G401.6 (cell line): Measurements from ENCODE around the gene SEC61B.

Source experiments
- FAIRE-seq: peaks from 2 replicates; lab custom pipeline; 2012; peaks lifted over from hg19 to GRCh38; lab: Jason Lieb, UNC

Gene SEC61B

DNA sequence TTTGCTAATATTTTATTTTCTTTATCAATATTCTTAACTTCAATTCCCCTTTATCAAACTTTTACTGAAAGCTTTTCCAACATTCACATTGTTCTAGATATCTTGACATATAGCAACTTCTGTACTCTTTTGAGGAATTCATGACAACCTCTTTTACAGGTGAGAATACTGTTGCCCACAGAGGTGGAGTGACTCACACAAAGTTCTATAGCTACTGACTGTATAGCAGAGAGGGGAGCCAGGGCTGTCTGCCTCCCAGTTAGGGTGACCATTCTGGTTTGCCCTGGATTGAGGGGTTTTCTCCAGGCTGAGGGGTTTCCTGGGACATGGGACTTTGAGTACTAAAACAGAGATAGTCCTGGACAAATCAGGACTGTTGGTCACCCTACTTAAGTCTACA lies 16.2 kb downstream of the SEC61B start:
- no peak for FAIRE-seq

DNA sequence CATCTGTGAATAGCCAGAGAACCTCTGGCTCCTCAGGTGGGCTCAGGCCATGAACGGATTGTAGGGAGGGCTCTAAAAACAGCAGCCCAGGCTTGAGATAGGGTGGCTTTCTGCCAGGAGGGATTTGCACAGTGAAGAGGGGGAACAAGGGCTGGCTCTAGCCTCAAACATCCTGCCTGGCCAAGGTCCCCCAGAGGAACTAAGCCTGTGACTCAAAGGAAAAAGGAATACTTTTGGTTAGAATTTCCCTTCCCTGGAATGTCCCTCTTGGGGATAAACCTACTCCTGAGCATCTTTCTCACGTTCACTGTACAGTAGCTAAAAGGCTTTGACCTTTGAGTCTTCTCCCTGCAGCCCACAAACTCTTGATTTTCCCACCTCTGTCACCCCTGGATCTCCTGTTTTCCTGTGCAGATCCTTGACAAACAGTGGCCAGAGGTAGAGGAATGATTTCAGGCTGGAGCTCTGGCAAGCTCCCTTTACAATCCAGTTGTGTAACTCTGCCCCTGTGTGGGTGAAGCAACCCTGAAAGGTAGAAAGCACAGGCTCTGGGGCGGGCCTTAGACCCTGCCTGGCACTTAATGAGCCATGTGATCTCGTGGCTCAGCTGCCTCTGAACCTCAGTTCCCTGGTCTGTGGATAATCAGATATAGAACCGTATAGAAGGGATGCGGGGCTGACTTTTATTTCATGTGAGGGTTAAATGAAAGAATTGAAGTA lies 17.4 kb downstream of the SEC61B start:
- no peak for FAIRE-seq

DNA sequence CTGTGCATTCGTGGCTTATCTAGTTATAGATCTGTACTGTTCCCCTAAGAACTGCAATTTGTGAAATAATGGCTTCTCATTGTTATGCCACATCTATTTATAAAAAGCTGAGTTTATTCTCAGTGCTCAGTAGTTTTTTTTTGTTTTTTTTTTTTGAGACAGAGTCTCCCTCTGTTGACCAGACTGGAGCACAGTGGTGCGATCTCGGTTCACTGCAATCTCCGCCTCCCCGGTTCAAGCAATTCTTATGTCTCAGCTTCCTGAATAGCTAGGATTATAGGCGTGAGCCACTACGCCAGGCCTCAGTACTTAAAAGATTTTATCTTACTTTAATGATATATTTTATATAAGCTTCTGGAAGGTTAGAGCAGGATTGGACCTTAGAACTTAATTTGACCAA lies 19.0 kb downstream of the SEC61B start:
- FAIRE-seq = no peak

DNA sequence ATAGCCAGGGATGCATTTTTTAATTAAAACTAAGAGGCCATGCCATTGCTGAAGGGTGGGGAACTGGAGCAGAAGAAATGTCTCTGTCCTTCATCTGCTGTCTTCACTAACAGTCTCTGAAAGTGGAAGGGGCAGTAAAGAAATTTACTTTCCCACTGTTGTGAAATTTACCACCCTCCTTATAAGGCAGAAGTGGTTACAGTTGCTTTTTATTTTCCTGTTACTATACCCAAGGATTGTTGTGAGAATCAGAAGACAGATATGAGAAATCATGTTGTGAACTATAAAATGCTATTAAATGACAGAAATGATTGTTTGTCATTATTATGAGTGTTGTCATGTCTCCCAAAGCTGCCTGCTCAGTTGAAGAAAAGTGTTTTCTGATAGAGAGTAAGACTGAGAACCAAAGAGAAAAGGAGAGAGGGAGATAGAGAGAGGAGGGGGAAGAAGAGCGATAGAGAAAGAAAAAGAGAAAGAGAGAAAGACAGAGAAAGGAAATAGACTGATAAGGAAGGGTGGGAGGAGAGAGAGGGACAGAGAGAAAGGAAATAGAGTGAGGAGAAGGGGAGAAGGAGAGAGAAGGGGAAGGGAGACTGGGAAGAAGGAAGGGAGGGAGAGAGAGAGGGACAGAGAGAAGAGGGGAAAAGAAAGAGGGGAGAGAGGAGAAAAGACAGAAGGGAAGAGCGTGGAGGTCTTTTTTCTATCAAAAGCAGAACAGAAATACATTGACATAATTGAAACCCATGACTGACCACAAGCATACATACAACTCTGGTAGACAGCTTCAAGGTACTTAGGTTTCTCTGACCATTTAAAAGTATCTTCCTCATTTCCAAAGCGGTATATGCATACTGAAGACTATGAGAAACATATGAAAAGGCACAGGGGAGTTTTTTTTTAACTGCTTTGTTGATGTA lies 22.5 kb downstream of the SEC61B start:
- FAIRE-seq = no peak

DNA sequence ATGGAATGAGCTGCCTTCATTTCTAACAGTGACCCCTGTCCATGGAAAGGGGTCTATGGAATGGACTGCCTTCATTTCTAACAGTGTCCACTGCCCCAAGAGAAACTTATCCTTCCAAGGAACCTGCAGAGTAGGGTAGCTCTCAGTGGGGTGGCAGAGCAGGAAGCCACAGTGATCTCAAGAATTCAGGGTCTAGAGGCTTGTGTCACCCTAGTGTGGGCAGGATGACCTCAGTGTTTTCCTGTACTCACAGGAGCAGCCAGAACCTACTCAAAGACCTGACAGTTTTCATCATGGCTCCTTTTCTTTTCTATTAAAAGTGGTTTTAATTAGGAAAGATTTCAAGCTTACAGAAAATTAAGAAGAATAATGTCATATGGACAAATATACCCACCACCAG lies 27.5 kb downstream of the SEC61B start:
- FAIRE-seq = no peak

DNA sequence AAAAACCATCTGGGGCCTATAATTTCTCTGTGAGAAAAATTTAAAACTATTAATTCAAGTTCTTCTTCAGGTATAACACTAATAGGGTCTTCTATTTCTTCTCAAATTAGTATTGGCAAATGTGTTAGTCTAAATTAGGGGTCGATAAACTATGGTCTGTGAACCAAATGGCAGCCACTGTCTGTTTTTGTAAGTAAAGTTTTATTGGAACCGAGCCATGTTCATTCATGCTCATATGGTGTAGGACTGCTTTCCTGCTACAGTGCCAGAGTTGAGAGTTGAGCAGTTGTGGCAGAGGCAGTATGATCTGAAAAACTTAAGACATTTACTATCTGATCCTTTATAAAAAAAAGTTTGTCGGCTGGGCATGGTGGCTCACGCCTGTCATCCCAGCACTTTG lies 29.1 kb downstream of the SEC61B start:
- FAIRE-seq = no peak

DNA sequence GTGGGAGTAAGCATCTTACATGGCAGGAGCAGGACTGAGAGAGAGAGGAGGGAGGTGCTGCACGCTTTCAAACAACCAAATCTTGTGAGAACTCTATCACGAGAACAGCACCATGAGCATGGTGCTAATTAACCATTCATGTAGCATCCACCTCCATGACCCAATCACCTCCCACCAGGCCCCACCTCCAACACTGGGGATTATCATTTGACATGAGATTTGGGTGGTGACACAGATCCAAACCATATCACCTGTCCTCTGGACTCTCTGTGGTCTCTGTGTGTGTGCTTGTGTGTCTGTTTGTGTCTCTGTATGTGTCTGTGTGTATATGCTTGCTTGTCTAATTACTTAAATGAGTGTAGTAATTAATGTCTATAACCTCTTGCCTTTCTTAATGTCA lies 31.1 kb downstream of the SEC61B start:
- no peak for FAIRE-seq

DNA sequence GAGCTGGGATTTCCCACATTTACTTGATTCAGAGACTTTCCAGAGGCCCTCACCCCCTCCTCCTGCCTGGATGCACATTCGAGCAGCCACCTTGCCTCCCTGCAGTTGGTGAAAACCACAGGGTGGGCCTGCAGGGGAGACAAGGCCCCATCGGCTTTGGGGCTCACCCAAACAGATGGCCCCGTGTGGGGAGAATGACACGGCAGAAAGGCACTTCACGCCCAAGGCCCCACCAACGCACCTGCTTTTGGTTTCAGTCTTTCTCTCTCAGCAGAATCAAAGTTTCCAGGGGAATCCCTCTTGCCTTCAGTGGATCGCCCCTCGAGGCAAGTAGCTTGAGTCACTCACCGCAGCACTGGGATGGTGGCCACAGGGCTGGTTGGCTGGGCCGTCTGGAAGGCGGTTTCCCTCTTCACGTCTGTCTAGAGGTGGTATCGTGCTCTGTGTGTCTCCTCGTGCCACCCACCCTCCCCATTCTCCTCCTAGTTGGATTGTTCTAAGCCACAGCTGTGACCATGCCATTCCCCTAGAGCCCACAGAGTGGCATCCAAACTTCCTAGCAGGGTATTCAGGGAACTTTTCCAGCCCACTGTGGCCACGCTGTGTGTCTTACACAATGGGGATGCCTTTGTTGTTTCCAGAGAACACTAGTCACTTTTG lies 31.8 kb downstream of the SEC61B start:
- no peak for FAIRE-seq

DNA sequence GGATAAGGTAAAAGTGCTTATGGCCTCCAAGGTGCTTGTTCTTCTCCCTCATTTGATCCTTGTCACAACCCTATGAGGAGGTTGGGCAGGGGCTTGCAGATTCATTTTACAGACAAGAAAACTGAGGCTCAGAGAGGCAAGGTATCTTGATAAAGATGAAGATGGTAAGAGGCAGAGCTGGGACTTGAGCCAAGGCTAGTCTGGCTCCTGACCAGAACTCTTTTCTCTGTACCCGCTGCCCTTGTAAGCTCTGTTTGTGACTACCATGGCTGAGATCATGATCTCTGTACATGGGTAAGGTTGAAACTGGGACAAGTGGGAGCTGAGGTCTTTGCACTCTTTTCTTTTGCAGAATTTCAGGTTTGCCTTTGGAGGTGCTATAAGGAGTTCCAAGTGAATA lies 33.6 kb downstream of the SEC61B start:
- FAIRE-seq = no peak

DNA sequence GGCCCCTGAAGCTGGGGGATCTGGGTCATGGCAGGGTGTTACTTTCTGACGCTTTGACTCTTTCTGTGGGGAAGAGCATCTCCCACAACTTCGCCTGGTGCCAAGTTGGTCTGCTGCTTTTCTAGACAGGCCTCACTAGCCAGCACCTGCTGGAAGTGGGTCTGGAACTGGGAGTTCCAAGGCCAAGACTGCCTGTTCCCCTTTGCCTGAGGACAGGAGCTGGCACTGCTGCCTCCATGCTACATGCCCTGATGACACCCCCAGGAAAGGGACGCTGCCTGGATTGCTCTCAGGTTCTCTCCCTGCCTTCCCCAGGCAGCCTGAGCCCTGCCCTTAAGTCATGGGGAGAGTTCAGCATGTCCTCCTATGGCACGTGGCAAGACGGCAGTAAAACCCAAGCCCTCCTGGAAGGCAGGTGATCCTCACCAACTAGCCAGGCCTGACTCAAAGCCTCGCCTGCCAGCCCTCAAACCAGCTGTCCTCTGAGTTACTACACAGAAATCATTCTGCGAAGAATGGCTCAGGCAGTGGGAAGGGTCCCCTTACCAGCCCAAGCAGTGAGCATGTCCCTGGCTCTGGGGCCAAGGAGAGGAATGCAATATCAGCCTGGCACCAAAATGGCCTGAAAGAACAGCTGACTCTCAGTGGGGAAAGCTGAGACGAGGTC lies 35.8 kb downstream of the SEC61B start:
- no peak for FAIRE-seq

DNA sequence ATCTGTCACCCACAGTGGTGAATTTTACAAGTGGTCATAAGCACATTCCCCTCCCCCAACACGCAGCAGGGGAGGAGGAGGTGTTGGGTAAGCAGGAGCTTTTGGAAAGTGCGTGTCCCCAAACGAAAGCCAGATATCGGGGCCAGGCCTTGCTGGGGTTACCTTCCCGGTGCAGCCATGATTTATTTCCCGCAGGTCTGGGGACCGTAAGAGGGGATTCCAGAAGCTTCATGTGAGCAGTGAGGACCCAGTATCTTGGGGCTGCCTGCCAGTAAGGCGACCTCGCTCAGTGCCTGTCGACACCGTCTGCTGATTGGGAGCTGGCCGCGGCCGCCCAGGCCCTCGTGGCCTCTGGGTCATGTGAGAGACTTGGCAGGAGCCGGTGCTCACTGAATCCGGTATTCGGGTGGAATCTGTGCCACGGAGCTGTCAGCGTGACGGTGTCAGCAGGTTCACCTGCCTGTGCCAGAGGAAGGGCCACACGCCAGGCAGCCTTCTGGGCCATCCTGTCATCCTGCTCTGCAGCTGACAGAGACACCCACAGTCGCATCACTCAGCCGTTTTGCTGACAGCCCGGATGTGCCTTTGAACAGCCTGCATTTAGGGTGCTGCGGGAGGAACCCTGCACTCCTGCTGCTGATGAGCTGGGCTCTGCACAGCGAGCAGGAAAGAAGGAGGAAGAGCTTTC lies 37.3 kb downstream of the SEC61B start:
- FAIRE-seq = no peak

DNA sequence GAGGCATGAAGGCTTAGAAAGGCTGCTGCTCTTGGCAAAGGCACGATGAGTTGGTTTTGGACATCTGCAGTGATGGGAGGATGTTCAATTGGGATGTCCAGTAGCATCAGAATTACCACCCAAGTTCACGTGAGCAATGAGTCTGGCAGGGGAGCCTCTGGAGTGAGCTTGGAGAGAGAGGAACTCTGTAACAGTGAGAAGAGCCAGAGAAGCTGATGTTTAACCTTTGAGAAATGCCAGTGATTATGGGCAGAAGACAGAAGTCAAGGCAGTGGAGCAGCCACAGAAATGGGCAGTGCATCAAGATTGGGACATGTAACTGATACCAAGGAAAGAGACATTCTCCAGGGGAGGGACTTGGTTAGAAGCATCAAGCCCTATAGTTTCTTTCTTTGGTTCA lies 39.8 kb downstream of the SEC61B start:
- FAIRE-seq = no peak

DNA sequence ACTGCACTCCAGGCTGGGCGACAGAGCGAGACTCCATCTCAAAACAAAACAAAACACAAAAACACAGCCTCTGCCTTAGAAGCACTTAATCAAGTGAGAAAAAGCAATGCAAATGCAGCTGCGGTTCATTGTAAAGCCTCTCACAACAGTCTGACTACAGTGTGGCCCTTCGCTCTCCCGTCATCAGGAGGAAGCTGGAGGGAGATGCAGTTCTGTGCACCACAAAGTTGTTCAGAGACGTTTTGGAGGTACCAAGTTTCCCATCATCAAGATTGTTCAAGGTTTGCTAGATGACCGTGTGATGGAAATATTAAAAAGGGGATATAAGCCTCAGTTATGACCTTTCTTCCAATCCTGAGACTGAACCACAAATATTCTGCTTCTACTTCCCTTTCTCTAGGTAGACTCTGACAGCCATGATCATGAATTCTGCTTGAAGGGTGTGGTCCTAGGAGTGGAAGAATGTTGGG lies 40.9 kb downstream of the SEC61B start:
- no peak for FAIRE-seq

DNA sequence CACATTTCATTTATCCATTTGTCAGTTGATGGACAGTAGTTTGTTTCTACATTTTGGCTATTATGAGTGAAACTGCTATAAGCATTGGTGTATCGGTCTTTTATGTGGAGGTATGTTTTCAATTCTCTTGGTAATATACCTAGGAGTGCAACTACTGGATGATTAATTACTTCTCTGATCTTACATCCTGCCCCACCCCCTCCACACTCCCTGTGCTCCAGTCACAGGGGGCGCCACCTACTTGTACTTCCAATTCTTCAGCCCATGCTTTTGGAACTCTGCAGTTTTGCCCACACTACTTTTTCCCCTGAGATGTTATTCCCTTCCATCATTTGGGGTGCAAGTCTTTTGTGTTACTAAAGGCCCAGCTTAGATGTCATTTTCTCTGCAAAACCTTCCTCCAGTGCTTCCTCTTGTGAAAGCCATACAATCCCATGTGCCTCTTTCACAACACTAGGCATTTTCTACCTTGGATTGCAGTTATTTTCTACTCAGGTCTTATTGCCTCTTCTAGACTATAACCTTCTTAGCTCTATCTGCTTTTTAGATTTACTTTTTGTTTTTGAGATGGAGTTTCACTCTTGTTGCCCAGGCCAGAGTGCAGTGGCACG lies 42.1 kb downstream of the SEC61B start:
- no peak for FAIRE-seq

DNA sequence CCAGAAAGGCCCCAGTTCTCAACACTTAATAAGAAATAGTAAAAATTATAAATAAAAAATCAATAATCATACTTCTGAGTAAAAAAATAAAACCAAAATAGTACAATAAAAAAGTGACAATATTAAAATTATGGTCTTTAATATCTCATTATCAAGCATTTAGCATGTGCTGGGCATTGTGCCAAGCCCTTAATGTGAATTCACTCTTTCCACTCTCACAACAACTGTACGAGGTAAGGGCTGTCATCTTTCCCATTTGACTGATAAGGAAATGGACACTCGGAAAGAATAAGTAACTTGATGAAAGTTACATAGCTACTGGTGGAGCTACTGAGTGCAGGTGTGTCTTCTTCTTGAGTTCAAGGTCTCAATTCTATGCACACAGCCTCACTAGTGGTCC lies 43.6 kb downstream of the SEC61B start:
- FAIRE-seq = no peak

DNA sequence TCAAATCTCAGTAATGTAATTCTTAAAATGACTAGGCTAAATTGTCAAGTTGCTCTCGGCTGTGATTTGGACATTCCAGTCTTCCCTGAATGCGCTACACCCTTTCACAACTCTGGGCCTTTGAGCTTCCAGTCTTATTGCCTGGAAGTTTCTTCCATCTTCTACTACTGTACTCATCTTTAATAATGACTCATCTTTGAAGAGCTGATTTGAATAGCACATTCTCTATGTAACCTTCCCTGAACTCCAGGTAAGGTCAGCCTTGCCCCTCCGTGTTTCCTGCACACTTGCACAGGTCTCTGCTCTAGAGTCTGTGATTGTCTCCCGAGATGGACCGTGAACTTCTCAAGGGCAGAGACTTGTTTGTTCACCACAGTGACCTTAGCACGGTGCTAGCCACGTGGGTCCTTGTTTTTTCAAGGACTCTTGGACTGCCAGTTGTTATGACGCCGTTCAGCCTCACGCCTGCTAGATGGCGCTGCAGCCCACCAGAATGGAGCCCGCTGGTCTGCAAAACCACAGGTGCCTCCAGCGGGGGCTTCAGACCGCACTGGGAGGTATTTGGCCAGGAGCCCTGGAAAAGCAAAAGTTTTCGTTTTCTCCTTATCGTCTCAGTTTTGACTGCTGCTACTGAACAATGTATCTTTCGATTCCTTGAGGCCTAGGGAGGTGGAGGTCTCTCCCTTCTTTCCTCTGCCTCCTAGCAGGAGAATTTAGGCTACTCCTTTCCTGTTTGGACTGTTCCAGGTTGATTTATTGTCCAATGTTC lies 44.4 kb downstream of the SEC61B start:
- FAIRE-seq = no peak

DNA sequence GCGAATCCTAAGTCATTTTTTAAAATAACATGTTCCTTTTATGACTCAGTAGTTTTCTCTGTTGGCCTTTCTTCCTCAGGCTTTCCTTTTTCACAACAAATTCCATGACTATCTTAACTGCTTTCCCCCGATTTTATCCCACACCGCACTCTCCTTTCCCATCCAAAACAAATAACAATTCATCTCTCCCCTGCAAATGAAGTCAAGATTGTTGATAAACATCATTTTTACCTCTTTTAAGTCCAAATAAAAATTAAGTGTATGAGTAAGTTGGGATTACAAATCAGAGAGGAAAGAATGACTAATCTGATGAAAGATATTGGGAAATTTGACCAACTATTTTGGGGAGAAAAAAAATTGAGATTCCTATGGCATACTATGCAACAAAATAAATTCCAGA lies 47.3 kb downstream of the SEC61B start:
- FAIRE-seq = no peak

DNA sequence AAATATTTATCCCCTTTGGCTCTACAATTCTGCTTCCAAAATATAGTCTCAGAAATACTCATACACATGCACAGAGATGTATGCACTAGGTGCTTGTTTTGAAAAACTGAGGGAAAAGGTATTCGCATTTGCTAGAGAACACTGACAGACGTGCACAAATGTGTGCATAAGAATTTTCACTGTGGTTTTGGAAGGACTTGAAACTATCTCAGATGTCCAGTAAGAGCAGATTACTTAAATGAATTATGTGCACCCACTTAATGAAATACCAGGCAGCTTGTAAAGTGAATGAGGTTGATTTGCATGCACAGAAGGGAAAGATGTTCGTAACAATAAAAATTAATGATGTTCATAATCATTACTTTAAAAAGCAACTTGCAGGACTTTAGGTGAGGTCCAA lies 48.4 kb downstream of the SEC61B start:
- no peak for FAIRE-seq

DNA sequence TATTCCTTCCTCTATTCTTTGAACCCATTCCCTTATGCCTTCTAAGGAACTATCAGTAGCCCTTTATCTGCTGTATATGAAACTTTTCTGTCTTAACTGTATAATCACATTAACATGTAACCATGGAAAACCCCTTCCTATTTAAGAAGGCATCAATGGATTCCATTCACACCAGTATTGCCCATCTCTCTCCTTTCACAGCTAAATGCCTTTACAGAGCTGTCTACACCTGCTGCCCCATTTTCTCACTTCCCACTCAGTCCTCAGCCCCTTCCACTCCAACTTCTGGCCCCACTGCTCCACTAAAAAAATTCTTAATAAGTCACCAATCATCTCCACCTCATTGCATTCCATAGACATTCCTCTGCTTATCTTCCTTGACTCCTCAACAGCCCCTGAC lies 50.8 kb downstream of the SEC61B start:
- no peak for FAIRE-seq

DNA sequence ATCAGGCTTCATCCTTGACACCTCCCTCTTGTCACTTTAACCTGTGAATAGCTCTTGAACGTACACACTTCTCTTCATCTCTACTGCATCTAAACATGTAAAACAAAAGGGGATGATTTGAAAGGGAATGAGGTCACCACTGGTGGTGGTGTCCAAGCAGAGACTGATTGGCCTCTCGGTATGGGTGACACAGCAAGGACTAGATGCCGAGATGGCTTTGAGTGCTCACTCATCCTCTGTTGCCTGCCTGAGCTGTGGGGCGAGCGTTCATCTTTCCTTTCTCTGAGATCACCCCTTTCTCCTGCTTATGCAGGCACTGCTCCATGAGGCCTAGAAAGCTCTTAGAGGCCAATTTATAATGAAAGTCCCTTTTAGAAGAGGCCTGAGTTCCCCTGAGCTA lies 51.9 kb downstream of the SEC61B start:
- no peak for FAIRE-seq

DNA sequence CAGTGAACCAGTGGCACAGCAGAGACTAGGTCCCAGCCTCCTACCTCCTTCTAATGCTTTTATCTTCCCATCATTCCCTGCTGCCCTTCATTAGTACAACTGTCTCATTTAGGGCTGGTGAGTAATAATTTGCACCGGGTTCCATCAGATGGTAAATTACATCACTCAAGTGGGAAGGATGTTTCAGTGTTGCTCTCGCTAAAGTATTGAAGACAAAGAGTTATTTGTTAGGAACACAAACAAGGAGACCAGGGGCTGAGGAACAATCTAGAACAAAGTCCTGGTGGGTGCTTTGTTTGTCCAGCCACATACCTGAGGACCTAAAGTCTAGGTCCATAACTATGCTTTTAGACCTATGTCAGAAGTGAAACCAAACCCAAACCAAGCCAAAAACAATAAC lies 52.4 kb downstream of the SEC61B start:
- no peak for FAIRE-seq
